Measurements from ENCODE around the gene GET3.

- TF ChIP-seq POLR2AphosphoS5 (IDR thresholded peaks at IDR 0.05; ENCODE audit: low read depth, low read length) (no peak), RAD21 (IDR thresholded peaks at IDR 0.05; ENCODE audit: low read length) (no peak), USF1 (IDR thresholded peaks at IDR 0.05; ENCODE audit: borderline replicate concordance, low read depth) (no peak), FOXM1 (IDR thresholded peaks at IDR 0.05; ENCODE audit: low read depth) (no peak), GABPA (IDR thresholded peaks at IDR 0.05; ENCODE audit: low read depth) (no peak), NRF1 (IDR thresholded peaks at IDR 0.05; ENCODE audit: low read depth, low read length) (no peak), EZH2phosphoT487 (IDR thresholded peaks at IDR 0.05; ENCODE audit: borderline replicate concordance, low read depth) (no peak), USF2 (IDR thresholded peaks at IDR 0.05; ENCODE audit: borderline replicate concordance, low read depth, low read length) (no peak), FOXJ3 (CRISPR knock-in tag; IDR thresholded peaks at IDR 0.05) (no peak)
- TF ChIP-seq, protein P1, sequence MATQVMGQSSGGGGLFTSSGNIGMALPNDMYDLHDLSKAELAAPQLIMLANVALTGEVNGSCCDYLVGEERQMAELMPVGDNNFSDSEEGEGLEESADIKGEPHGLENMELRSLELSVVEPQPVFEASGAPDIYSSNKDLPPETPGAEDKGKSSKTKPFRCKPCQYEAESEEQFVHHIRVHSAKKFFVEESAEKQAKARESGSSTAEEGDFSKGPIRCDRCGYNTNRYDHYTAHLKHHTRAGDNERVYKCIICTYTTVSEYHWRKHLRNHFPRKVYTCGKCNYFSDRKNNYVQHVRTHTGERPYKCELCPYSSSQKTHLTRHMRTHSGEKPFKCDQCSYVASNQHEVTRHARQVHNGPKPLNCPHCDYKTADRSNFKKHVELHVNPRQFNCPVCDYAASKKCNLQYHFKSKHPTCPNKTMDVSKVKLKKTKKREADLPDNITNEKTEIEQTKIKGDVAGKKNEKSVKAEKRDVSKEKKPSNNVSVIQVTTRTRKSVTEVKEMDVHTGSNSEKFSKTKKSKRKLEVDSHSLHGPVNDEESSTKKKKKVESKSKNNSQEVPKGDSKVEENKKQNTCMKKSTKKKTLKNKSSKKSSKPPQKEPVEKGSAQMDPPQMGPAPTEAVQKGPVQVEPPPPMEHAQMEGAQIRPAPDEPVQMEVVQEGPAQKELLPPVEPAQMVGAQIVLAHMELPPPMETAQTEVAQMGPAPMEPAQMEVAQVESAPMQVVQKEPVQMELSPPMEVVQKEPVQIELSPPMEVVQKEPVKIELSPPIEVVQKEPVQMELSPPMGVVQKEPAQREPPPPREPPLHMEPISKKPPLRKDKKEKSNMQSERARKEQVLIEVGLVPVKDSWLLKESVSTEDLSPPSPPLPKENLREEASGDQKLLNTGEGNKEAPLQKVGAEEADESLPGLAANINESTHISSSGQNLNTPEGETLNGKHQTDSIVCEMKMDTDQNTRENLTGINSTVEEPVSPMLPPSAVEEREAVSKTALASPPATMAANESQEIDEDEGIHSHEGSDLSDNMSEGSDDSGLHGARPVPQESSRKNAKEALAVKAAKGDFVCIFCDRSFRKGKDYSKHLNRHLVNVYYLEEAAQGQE (IDR thresholded peaks at IDR 0.05; ENCODE audit: low read depth, low read length) = no peak
- TF ChIP-seq, protein P2, sequence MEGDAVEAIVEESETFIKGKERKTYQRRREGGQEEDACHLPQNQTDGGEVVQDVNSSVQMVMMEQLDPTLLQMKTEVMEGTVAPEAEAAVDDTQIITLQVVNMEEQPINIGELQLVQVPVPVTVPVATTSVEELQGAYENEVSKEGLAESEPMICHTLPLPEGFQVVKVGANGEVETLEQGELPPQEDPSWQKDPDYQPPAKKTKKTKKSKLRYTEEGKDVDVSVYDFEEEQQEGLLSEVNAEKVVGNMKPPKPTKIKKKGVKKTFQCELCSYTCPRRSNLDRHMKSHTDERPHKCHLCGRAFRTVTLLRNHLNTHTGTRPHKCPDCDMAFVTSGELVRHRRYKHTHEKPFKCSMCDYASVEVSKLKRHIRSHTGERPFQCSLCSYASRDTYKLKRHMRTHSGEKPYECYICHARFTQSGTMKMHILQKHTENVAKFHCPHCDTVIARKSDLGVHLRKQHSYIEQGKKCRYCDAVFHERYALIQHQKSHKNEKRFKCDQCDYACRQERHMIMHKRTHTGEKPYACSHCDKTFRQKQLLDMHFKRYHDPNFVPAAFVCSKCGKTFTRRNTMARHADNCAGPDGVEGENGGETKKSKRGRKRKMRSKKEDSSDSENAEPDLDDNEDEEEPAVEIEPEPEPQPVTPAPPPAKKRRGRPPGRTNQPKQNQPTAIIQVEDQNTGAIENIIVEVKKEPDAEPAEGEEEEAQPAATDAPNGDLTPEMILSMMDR (IDR thresholded peaks at IDR 0.05) = no peak
- TF ChIP-seq, protein P3, sequence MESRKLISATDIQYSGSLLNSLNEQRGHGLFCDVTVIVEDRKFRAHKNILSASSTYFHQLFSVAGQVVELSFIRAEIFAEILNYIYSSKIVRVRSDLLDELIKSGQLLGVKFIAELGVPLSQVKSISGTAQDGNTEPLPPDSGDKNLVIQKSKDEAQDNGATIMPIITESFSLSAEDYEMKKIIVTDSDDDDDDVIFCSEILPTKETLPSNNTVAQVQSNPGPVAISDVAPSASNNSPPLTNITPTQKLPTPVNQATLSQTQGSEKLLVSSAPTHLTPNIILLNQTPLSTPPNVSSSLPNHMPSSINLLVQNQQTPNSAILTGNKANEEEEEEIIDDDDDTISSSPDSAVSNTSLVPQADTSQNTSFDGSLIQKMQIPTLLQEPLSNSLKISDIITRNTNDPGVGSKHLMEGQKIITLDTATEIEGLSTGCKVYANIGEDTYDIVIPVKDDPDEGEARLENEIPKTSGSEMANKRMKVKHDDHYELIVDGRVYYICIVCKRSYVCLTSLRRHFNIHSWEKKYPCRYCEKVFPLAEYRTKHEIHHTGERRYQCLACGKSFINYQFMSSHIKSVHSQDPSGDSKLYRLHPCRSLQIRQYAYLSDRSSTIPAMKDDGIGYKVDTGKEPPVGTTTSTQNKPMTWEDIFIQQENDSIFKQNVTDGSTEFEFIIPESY (IDR thresholded peaks at IDR 0.05; ENCODE audit: borderline replicate concordance, low read depth) = no peak
- TF ChIP-seq, protein P4, sequence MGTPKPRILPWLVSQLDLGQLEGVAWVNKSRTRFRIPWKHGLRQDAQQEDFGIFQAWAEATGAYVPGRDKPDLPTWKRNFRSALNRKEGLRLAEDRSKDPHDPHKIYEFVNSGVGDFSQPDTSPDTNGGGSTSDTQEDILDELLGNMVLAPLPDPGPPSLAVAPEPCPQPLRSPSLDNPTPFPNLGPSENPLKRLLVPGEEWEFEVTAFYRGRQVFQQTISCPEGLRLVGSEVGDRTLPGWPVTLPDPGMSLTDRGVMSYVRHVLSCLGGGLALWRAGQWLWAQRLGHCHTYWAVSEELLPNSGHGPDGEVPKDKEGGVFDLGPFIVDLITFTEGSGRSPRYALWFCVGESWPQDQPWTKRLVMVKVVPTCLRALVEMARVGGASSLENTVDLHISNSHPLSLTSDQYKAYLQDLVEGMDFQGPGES (IDR thresholded peaks at IDR 0.05; ENCODE audit: low read depth, low read length) = no peak
Measured at GRCh38 chr19:12794196-12794941, 57.1 kb downstream of the GET3 start.
